ENCODE data around the gene BCL7A.
"Not testable (repeated sequence)": the region's sequence is repeated elsewhere in the genome, so short reads cannot be mapped to it uniquely, and the experiment has no call there.

DNA sequence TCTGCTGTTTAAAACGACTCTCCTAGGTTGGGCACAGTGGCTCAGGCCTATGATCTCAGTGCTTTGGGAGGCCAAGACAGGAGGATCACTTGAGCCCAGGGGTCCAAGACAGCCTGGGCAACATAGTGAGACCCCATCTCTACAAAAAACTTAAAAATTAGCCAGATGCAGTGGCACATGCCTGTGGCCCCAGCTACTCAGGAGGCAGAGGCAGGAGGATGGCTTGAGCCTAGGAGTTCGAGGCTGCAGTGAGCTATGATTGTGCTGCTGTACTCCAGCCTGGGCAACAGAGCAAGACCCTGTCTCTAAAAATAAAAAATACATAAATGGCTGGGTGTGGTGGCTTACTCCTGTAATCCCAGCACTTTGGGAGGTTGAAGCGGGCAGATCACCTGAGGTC is 19.8 kb downstream of the BCL7A start:
- TF ChIP-seq, protein P1, sequence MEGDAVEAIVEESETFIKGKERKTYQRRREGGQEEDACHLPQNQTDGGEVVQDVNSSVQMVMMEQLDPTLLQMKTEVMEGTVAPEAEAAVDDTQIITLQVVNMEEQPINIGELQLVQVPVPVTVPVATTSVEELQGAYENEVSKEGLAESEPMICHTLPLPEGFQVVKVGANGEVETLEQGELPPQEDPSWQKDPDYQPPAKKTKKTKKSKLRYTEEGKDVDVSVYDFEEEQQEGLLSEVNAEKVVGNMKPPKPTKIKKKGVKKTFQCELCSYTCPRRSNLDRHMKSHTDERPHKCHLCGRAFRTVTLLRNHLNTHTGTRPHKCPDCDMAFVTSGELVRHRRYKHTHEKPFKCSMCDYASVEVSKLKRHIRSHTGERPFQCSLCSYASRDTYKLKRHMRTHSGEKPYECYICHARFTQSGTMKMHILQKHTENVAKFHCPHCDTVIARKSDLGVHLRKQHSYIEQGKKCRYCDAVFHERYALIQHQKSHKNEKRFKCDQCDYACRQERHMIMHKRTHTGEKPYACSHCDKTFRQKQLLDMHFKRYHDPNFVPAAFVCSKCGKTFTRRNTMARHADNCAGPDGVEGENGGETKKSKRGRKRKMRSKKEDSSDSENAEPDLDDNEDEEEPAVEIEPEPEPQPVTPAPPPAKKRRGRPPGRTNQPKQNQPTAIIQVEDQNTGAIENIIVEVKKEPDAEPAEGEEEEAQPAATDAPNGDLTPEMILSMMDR (IDR thresholded peaks at IDR 0.05): not testable (repeated sequence)
- TF ChIP-seq, protein P2, sequence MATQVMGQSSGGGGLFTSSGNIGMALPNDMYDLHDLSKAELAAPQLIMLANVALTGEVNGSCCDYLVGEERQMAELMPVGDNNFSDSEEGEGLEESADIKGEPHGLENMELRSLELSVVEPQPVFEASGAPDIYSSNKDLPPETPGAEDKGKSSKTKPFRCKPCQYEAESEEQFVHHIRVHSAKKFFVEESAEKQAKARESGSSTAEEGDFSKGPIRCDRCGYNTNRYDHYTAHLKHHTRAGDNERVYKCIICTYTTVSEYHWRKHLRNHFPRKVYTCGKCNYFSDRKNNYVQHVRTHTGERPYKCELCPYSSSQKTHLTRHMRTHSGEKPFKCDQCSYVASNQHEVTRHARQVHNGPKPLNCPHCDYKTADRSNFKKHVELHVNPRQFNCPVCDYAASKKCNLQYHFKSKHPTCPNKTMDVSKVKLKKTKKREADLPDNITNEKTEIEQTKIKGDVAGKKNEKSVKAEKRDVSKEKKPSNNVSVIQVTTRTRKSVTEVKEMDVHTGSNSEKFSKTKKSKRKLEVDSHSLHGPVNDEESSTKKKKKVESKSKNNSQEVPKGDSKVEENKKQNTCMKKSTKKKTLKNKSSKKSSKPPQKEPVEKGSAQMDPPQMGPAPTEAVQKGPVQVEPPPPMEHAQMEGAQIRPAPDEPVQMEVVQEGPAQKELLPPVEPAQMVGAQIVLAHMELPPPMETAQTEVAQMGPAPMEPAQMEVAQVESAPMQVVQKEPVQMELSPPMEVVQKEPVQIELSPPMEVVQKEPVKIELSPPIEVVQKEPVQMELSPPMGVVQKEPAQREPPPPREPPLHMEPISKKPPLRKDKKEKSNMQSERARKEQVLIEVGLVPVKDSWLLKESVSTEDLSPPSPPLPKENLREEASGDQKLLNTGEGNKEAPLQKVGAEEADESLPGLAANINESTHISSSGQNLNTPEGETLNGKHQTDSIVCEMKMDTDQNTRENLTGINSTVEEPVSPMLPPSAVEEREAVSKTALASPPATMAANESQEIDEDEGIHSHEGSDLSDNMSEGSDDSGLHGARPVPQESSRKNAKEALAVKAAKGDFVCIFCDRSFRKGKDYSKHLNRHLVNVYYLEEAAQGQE (IDR thresholded peaks at IDR 0.05; ENCODE audit: insufficient read depth in 1 of 2, low read depth in 2 of 2, low read length in 1 of 2): not testable (repeated sequence)
- TF ChIP-seq SIN3A (IDR thresholded peaks at IDR 0.05; ENCODE audit: borderline replicate concordance, insufficient read depth, low read depth, low read length): not testable (repeated sequence)

Measured in Panc1 (cell line).